Upper lobe of right lung (tissue), 1 donor: Measurements from ENCODE around the gene CPLX1. TPM values are rescaled to one million over a fixed set of nuclear protein-coding genes. Genes with fewer than 3 reads are reported as not detected.
"Not testable (repeated sequence)": the region's sequence is repeated elsewhere in the genome, so short reads cannot be mapped to it uniquely, and the experiment has no call there.

Experiments
- ATAC-seq: fragments of 200-7000 bp; cut with Tn5 transposase; one replicate; pipeline ENCODE4 v1.9.1; 2020; ENCODE audit warnings: mild to moderate bottlenecking, moderate library complexity
- DNase-seq: peaks from one replicate; pipeline ENCODE4 v3.0.0-alpha.2; 2020
- H3K27ac ChIP-seq: fragments of 200-600 bp; one replicate; pipeline ENCODE4 v1.8.0; 2022
- H3K27me3 ChIP-seq: fragments of 200-600 bp; one replicate; pipeline ENCODE4 v1.8.0; 2022; ENCODE audit warnings: mild to moderate bottlenecking
- H3K36me3 ChIP-seq: fragments of 200-600 bp; one replicate; pipeline ENCODE4 v1.8.0; 2022
- H3K4me1 ChIP-seq: fragments of 200-600 bp; one replicate; pipeline ENCODE4 v1.8.0; 2022
- H3K4me3 ChIP-seq: fragments of 200-600 bp; one replicate; pipeline ENCODE4 v1.8.0; 2022; ENCODE audit warnings: mild to moderate bottlenecking
- H3K9me3 ChIP-seq: fragments of 200-600 bp; one replicate; pipeline ENCODE4 v1.8.0; 2022
- CTCF ChIP-seq: fragments of 200-600 bp; IDR thresholded peaks from one replicate; pipeline ENCODE4 v1.8.0; 2022; ENCODE audit warnings: antibody characterized with exemption
- intact Hi-C: fragments of 100-400 bp; cut with DNase I; formaldehyde crosslinking; loops from one replicate; pipeline ENCODE4 v1.11.0; 2022
- total RNA-seq: library from RNA; stranded (reverse); fragmentation: NEBNext Ultra II Directional; extraction: Animal tissue kit (Norgen Biotek cat#: 25700); gene quantifications from one replicate; pipeline ENCODE4 v1.2.1, GENCODE V29; 2021
- donor health status: DM: no; HTN: yes; CAD: no; lungs with severe emphysema.

CPLX1 gene
- total RNA-seq, 1 donor from 2014 or later: 5.2 TPM

- no peak for ATAC-seq
- Histone ChIP-seq H3K27me3 (no peaks in the 10 kb centered on the region), H3K4me1 (no peaks in the 10 kb centered on the region), H3K4me3 (no peak overlapping the region), H3K9me3 (no peaks in the 10 kb centered on the region), H3K36me3 (peaks cover 54% of the 10 kb centered on the region), H3K27ac (no peak overlapping the region)
- TF ChIP-seq CTCF: no peak
- DNase-seq: no peak
- intact Hi-C loops: no loop called here
Measured at GRCh38 chr4:761739-762138, 64.2 kb downstream of the CPLX1 start.

- H3K36me3 ChIP-seq: peaks cover 48% of the 10 kb centered on the region
- intact Hi-C loops: no loop called here
- no peak for ATAC-seq
- H3K27ac ChIP-seq: no peak overlapping the region
- no peaks in the 10 kb centered on the region for H3K9me3 ChIP-seq
- no peak for DNase-seq
- no peaks in the 10 kb centered on the region for H3K4me1 ChIP-seq
- no peak overlapping the region for H3K4me3 ChIP-seq
- TF ChIP-seq CTCF: no peak
- H3K27me3 ChIP-seq: no peaks in the 10 kb centered on the region
Measured at GRCh38 chr4:761086-761485, 64.8 kb downstream of the CPLX1 start.

GRCh38 chr4:760616-761015 is 65.3 kb downstream of the CPLX1 start:
- Histone ChIP-seq H3K36me3 (peaks cover 43% of the 10 kb centered on the region), H3K27me3 (no peaks in the 10 kb centered on the region), H3K4me3 (no peak overlapping the region), H3K4me1 (no peaks in the 10 kb centered on the region), H3K9me3 (no peaks in the 10 kb centered on the region), H3K27ac (no peak overlapping the region)
- no peak for TF ChIP-seq CTCF
- DNase-seq (no peak), ATAC-seq (no peak)
- intact Hi-C loops: no loop called here

GRCh38 chr4:759810-760209 is 66.1 kb downstream of the CPLX1 start:
- intact Hi-C loops, ATAC-seq, H3K4me1 ChIP-seq, H3K9me3 ChIP-seq, H3K27me3 ChIP-seq, H3K27ac ChIP-seq, DNase-seq, H3K4me3 ChIP-seq: not testable (repeated sequence)
- H3K36me3 ChIP-seq: peaks cover 39% of the 10 kb centered on the region

- no peak overlapping the region for H3K4me3 ChIP-seq
- H3K36me3 ChIP-seq: peaks cover 31% of the 10 kb centered on the region
Measured at GRCh38 chr4:757111-757510, 68.8 kb downstream of the CPLX1 start.

More at GRCh38 chr4:757111-757510, 68.8 kb downstream of the CPLX1 start:
- intact Hi-C loops: no loop called here
- H3K9me3 ChIP-seq: no peaks in the 10 kb centered on the region
- H3K4me1 ChIP-seq: no peaks in the 10 kb centered on the region
- no peaks in the 10 kb centered on the region for H3K27me3 ChIP-seq
- no peak for TF ChIP-seq CTCF
- ATAC-seq (no peak), DNase-seq (no peak)
- no peak overlapping the region for H3K27ac ChIP-seq
